GM21576 (cell line): ENCODE results near the gene SAMD11.
A peak's percentile ranks its signal among the peaks of the same experiment; 100 is the strongest.

Source experiments
- ATAC-seq: cut with Tn5 transposase; IDR thresholded peaks from one replicate; pipeline ENCODE4 v1.9.1; 2021; ENCODE audit warnings: mild to moderate bottlenecking, moderate library complexity; ENCODE audit not compliant: unreplicated experiment

The SAMD11 gene

DNA sequence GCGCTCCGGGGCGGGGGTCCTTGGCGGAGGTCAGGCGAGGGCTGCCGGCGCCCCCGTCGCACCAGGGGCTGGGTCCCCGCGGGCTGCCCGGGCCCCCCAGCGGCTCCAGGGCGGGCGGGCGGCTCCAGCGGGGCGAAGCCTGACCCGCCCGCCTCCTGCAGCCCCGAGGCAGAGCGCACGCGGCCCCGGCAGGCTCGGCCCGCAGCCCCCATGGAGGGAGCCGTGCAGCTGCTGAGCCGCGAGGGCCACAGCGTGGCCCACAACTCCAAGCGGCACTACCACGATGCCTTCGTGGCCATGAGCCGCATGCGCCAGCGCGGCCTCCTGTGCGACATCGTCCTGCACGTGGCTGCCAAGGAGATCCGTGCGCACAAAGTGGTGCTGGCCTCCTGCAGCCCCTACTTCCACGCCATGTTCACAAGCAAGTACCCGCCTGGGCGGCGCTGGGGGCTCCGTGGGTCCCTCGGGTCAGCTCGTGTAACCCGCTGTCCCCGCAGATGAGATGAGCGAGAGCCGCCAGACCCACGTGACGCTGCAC is 37.5 kb downstream of the SAMD11 start:
- no peak for ATAC-seq

DNA sequence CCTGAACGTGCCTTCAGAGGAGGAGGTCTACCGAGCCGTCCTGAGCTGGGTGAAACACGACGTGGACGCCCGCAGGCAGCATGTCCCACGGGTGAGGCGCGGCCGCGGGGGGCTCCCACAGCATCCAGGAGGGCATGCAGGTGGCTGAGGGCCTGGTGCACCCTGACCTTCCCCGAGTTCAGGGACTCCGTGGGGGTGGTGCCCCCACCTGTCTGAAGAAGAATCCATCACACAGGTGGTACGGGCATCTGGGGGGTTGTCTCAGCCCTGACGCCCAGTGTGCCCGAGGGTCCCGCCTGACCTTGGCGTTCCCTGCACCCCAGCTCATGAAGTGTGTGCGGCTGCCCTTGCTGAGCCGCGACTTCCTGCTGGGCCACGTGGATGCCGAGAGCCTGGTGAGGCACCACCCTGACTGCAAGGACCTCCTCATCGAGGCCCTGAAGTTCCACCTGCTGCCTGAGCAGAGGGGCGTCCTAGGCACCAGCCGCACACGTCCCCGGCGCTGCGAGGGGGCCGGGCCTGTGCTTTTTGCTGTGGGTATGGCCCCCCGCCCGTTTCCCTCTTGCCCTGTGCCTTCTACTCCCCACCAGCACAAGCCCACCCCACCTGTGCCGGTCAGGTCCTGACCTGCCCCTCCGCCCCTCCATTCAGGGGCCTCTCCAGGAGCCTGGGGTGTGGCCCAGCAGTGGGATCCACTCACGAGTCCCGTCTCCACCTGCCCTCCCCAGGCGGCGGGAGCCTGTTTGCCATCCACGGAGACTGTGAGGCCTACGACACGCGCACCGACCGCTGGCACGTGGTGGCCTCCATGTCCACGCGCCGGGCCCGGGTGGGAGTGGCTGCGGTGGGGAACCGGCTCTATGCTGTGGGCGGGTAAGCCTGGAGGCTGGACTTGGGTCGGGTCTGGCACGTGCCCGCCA is 38.9 kb downstream of the SAMD11 start:
- ATAC-seq = no peak

DNA sequence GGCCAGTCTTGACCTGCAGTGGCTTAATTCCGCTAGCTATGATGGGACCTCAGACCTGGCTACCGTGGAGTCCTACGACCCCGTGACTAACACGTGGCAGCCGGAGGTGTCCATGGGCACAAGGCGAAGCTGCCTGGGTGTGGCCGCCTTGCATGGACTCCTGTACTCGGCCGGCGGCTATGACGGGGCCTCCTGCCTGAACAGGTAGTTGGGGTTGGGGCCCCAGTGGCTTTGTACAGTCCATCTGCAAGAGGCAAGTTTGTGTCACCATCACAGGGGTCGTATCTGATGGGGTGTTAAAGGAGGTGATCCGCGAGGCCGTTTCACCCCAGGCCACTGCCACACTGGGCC is 39.6 kb downstream of the SAMD11 start:
- no peak for ATAC-seq

DNA sequence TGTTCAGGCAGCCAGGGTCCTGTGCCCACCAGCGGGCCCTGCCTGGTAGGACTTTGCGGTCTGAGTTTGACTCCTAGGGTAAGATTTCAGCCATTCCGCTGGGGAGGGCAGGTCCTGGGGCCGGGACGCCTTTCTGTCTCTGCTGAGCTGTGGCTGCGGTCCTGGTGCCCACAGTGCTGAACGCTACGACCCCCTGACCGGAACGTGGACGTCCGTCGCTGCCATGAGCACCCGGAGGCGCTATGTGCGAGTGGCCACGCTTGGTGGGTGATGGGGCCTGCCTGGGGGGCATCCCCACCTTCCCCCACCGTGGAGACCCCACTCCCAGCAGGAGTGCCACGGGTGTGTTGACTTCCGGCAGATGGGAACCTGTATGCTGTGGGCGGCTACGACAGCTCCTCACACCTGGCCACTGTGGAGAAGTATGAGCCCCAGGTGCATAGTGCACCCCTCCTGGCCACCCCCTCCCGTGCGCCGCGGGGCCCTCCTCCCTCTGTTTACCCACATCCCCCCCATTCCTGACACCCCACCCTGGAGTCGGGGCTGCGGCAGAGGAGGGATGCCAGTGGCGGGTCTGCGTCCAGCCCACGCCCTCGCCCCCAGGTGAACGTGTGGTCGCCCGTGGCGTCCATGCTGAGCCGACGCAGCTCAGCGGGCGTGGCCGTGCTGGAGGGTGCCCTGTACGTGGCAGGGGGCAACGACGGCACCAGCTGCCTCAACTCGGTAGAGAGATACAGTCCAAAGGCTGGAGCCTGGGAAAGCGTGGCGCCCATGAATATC is 40.2 kb downstream of the SAMD11 start:
- no peak for ATAC-seq

DNA sequence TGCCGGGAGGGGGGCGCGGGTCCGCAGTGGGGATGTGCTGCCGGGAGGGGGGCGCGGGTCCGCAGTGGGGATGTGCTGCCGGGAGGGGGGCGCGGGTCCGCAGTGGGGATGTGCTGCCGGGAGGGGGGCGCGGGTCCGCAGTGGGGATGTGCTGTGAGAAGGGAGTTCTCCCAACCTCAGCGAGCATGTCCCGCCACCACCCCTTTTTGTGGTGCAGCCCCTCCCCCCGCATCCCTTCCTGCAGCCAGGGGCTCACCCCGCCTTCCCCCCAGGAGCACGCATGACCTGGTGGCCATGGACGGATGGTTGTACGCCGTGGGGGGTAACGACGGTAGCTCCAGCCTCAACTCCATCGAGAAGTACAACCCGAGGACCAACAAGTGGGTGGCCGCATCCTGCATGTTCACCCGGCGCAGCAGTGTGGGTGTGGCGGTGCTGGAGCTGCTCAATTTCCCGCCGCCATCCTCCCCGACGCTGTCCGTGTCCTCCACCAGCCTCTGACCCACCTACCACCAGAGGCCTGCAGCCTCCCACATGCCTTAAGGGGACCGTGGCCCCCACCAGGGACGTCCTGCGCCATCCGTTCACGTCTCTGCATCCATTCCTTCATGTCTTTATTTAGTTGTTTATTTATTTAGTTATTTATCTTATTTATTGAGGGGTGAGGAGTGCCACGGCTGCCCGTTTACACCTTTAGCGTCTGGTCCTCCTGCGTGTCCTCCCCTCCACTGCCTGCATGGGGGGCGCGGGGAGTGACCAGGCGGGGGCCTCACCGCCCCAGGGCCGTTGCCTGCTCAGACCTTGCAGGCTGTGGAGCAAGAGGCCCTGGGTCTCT is 41.2 kb downstream of the SAMD11 start:
- ATAC-seq = no peak

DNA sequence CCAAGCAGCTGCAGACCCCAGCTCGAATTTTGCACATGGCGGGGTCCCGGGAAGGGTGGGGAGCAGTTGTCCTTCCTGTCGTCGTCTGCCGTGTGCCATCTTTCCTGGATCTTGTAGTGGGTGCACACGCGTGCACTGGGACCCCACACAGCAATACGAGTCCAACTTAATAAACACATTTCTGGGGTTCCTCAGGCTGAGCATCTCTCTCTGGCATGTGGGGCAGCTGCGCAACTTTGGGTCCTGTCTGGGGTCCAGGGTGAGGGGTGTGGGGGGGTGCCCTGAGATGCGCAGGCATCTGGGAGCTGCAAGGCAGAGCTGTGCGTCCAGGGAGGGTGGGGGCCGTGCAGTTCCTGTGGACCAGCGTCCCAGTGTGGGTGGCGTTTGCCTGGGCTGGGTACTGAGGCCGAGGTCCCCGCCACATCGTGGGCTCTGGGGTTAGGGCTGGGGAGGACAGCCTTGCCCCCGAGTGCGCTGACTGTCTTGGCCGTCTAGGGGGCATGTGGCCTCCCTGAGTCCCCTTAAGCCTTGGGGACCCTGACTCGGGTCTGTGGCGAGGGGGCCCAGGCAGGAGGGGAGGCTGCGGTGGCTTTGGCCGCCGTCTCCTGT is 41.9 kb downstream of the SAMD11 start:
- ATAC-seq = no peak

DNA sequence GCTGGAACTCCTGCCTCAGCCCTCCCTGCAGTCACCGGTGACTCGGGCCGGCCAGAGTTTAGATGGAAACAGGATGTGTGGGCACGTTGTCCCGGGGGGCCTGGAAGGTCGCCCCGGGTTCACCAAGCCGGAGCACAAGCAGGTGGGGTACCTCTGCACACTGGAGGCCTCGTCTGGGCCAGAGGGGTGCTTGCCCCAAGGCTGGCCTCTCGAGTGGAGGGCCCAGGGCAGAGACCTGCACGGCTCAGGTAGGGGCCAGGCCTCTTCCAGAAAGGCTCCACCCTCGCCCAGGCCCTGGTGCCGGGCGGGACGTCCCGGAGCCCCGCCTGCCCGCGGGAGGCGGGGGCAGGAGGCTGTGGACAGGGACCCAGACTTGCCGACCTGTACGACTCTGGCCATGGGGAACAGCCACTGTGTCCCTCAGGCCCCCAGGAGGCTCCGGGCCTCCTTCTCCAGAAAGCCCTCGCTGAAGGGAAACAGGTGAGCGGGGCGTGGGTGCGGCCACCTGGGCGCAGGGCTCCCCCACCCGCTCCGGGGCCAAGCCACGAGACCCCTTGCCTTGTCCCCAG is 42.5 kb downstream of the SAMD11 start, which contains the start of gene PLEKHN1:
Gene PLEKHN1 (plus strand): TSS at position 348 of the 569 bp plus-strand sequence. CDS start 50 bp downstream, at position 398.
- no peak for ATAC-seq

DNA sequence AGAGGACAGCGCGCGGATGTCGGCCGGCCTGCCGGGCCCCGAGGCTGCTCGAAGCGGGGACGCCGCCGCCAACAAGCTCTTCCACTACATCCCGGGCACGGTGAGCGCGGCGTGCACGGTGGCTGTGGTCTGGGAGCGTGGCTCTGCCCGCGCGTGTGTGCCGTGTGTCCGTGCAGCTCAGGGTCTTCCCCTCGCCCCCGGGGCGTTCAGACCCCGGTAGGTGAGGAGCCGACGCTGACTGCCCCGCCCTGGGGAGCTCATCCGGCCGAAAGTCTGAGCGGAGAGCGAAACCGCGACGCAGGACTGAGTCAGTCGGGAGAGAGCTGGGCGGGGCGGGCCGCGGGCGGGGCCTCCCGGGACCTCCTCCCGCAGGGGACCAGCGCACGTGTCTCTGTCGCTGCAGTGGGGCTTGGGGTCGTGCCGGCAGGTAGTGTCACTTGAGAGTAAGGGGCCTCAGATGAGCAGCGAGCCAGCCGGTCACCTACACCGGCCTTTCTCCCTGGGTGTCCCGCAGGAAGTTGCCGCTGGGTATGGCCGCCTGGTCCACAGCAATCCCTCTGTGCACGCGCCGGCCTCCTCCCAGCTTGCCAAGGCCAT is 43.1 kb downstream of the SAMD11 start:
- peak; percentile 66 for ATAC-seq

DNA sequence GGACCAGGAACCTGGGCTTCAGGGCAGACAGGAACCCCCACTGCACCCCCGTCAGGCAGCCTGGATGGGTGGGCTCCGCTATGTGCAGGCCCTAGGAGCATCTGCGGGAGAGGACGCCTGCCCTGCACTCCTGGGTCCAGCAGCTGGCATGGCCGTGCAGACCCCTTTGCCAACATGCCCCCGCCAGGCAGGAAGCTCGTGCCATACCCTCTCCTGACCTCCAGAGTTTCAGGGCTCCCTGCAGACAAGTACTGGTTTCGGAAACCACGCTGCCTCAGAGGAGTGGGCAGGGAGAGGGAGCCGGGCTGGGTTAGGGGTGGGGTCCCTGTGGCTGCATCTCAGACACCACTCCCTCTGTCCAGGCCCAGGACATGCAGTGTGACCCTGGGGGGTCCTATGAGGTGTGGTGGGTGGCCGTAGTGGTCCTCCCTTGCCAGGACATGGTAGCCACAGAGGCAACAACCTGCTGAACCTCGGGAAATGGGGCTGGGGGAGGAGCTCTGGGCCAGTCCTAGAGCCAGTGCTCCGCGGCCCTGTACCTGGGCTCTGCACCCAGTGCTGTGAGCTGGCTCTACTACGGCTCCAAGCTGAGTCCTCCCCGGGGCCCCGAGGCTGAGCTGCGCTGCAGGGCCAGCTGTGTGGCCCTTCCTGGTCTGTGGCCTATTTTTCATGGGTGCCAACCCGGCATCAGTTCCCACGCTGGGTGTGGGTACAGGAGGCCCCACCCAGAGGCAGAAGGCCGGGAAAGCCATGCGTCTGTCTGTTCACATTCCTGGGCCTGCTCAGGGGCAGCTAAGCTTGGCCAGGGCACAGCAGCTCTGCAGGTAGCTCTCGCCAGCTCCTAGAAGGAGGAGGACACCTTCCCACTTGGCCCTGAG is 44.0 kb downstream of the SAMD11 start:
- no peak for ATAC-seq

DNA sequence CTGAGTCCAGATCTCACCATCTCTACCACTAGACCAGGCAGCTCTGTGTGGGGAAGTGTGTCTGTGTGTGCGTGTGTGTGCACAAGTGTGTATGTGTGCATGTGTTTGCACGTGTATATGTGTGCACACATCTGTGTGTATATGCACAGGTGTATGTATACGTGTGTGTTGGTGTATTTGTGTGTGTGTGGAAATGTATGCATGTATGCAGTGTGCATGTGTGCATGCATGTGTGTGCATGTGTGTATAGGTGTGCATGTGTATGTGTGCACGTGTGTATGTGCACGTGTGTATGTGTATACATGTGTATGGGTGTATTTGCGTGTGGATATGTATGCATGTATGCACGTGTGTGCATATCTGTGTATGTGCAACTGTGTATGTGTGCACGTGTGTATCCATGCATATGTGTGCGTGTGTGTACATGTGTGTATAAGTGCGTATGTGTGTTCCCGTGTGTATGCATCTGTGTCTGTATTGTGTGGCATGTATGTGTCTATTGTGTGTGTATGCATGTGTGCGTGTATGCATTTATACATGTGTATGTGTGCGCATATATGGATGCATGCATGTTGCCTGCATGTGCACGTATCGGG is 45.6 kb downstream of the SAMD11 start:
- no peak for ATAC-seq

DNA sequence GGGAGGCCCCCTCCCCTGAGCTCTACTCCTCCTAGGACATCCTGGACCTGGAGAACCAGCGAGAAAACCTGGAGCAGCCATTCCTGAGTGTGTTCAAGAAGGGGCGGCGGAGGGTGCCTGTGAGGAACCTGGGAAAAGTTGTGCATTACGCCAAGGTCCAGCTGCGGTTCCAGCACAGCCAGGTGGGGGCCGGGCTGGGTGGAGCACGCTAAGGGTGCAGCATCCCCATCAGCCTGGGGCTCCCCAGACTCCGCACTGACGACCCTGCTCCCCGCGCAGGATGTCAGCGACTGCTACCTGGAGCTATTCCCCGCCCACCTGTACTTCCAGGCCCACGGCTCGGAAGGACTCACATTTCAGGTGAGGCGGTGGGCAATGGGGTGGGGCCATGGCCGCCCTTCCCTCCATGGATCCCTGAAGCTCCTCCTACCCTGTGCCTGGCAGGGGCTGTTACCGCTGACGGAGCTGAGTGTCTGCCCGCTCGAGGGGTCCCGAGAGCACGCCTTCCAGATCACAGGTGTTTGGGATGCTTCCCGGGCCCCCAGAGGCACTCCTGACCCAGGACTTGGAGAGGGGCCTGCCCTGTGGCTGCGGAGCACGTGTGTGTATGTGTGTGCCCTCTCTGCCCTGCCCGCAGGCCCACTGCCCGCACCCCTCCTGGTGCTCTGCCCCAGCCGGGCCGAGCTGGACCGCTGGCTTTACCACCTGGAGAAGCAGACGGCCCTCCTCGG is 46.7 kb downstream of the SAMD11 start:
- no peak for ATAC-seq

DNA sequence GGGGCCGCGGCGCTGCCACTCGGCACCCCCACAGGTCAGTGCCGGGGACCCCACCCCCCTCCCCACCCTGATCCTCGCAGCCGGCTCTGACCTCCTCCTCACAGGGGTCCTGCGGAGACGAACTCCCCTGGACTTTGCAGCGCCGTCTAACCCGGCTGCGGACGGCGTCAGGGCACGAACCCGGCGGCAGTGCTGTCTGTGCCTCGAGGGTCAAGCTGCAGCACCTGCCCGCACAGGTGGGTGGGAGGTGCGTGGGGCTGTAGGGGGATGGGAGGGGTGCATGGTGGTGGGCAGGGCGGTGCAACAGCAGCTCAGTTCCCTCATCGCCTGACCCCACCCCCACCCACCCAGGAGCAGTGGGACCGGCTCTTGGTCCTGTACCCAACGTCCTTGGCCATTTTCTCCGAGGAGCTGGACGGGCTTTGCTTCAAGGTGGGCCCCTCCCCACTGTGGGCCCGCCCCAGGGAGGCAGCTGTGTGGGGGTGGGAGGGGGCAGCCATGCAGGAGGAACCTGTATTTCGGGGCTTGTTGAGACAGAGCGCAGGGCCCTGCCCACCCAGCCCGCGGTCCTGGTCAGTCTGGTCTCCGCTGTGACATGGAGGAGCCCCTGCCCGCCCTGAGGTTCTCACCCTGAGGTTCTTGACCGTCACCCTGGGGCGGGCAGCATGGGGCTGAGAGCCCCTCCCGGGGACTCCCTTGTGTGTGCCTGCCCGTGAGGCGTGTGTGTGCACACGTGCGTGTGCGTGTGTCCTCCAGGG is 47.4 kb downstream of the SAMD11 start:
- ATAC-seq = no peak

DNA sequence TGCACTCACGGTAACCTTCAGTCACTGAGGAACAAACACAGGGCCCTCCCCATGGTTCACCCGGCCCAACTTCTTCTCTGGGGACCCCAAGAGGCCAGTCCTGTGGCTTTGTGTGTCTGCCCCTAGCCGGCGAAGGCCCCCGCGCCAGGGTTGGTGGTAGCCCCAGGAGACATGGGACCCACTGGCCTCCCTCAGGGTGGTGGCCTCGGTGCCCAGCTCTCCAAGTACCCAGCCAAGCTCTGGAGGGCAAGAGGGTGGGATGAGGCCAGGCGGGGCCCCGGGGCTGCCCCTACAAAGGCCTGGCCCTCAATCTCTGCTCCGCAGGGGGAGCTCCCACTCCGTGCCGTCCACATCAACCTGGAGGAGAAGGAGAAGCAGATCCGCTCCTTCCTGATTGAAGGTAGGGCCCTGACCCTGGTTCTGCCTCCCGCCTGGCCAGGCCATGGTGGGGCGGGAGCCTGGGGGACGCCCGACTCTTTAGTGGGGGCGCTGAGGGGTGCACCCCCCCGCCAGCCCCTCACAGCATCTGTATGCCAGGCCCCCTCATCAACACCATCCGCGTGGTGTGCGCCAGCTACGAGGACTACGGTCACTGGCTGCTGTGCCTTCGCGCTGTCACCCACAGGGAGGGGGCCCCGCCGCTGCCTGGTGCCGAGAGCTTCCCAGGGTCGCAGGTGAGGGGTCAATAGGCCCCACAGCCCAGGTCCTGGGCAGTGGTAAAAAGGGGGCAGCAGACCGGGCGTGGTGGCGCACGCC is 48.2 kb downstream of the SAMD11 start:
- no peak for ATAC-seq

DNA sequence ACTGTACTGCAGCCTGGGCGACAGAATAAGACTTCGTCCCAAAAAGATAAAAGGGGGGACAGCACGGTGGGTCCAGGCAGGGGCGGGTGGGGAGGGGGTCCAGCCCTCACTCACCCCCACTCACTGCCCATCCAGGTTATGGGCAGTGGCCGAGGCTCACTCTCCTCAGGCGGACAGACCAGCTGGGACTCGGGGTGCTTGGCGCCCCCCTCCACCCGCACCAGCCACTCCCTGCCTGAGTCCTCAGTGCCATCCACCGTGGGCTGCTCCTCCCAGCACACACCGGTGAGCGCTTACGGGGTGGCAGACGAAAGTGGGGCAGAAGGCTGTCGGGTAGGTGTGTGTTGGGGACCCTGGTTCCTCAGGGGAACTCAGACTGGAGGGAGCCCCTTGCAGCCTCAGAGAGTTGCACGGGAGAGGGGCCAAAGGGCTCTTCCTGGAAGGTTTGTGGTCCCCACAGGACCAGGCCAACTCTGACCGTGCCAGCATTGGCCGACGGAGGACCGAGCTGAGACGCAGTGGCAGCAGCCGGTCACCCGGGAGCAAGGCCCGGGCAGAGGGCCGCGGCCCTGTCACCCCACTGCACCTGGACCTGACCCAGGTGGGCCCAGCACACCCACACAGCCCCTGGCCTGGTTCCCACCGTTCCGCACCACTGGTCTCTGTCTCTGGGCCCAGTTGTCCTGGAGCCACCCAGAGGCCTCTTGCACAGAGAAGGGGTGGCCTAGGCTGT is 49.2 kb downstream of the SAMD11 start:
- ATAC-seq = no peak

DNA sequence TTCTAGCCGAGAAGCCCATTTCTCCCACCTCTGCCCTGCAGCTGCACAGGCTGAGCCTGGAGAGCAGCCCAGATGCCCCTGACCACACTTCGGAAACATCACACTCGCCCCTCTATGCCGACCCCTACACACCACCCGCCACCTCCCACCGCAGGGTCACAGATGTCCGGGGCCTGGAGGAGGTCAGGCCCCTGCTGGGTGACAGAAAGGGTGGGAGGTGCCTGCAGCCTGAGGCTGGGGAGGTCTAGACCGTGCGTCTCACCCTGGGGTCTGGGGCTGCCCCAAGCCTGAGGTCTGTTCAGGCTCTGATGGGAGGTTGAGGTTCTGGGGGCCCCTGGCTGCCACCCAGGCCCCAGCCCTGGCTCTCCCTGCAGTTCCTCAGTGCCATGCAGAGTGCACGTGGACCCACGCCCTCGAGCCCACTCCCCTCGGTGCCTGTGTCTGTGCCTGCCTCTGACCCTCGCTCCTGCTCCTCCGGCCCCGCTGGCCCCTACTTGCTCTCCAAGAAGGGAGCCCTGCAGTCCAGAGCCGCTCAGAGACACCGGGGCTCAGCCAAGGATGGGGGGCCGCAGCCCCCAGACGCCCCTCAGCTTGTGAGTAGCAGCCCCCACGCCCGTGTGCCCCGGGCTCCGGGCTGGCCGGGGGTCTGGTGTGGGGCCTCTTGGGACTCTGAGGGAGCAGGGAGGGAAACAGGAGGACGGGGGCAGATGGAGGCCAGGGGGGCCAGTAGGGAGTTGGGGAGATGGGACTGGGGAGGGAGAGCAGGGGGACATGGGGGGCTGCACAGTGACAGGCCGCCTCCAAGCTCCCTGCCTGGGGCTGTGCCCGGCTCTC is 50.0 kb downstream of the SAMD11 start:
- no peak for ATAC-seq
